ENCODE measurements around the gene KIF1A.

DNA sequence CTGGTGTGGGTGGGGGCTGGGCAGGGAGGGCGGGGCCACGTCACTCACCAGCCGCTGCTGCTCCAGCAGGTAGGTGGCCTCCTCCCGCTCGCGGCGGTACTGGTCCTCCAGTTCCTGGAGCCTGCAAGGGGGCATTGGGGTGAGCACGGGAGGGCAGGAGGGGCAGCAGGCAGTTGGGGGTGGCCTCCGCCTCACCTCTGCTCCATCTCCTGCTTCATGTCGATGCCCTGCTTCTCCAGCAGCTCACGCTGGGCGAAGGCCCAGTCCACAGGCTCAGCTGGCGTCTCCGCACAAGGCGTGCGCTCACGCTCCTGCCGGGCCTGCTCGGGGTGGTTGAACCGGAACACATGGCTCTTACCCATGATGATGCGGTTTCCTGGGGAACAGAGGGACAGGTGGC is 57.0 kb downstream of the KIF1A start:
- TF ChIP-seq, protein P1, sequence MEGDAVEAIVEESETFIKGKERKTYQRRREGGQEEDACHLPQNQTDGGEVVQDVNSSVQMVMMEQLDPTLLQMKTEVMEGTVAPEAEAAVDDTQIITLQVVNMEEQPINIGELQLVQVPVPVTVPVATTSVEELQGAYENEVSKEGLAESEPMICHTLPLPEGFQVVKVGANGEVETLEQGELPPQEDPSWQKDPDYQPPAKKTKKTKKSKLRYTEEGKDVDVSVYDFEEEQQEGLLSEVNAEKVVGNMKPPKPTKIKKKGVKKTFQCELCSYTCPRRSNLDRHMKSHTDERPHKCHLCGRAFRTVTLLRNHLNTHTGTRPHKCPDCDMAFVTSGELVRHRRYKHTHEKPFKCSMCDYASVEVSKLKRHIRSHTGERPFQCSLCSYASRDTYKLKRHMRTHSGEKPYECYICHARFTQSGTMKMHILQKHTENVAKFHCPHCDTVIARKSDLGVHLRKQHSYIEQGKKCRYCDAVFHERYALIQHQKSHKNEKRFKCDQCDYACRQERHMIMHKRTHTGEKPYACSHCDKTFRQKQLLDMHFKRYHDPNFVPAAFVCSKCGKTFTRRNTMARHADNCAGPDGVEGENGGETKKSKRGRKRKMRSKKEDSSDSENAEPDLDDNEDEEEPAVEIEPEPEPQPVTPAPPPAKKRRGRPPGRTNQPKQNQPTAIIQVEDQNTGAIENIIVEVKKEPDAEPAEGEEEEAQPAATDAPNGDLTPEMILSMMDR (IDR thresholded peaks at IDR 0.05; ENCODE audit: control extremely low read depth in 1 of 3, insufficient read depth in 1 of 3, low read depth in 1 of 3, low read length in 3 of 3), result no peak
- TF ChIP-seq NRF1 (IDR thresholded peaks at IDR 0.05; ENCODE audit: low read depth, low read length) (no peak), CREB1 (IDR thresholded peaks at IDR 0.05) (no peak), POLR2A (IDR thresholded peaks at IDR 0.05; ENCODE audit: control extremely low read depth in 1 of 2, low read depth in 2 of 2, low read length in 2 of 2) (no peak)
